Spleen (tissue), 7 donors: Measurements from ENCODE around the gene MYO18B.

Experiments used
- POLR2A ChIP-seq, 3 donors: fragments of 450-650 bp; IDR thresholded peaks; one replicate each; pipeline ENCODE4 v1.5.1; 2017; ENCODE audit warnings: antibody characterized with exemption in 3 of 3, mild to moderate bottlenecking in 1 of 3
- TF ChIP-seq, protein P1 (sequence below), 11 experiments: fragments of 200-600 bp in 7 of 11; fragments of 450-650 bp in 4 of 11; sonication (generic) in 4 of 11; IDR thresholded peaks in 8 of 11; conservative IDR thresholded peaks in 3 of 11; 1 replicate in 7 of 11; 2 replicates in 4 of 11; pipeline versions ENCODE4 v1.4.0 to v1.8.0; 2016 to 2021; ENCODE audit warnings: antibody characterized with exemption in 11 of 11, inconsistent platforms in 4 of 11, mild to moderate bottlenecking in 1 of 11
- donor health status: DM: no; HTN: no; CAD: no; lungs with moderate emphysema.
- donor health status: DM: no; HTN: no; CAD: no.
- donor health status: DM: no; HTN: no; CAD: no.

DNA sequence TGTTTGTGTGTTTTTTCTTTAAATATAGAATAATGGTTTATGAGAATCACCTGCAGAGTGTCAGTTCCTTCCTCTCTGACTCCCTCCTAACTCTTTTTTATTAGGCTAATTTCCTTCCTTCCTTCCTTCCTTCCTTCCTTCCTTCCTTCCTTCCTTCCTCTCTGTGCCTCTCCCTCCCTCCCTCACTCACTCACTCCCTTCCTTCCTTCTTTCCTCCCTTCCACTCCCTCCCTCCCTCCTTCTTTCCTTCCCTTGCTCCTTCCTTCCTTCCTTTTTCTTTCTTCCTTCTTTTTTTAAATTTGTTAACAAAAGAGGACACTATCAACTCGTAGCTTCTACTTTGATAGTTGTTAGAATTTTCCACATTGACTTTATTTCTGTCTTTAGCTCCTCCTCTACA, 274.9 kb downstream of the MYO18B start:
- TF ChIP-seq, protein P1, sequence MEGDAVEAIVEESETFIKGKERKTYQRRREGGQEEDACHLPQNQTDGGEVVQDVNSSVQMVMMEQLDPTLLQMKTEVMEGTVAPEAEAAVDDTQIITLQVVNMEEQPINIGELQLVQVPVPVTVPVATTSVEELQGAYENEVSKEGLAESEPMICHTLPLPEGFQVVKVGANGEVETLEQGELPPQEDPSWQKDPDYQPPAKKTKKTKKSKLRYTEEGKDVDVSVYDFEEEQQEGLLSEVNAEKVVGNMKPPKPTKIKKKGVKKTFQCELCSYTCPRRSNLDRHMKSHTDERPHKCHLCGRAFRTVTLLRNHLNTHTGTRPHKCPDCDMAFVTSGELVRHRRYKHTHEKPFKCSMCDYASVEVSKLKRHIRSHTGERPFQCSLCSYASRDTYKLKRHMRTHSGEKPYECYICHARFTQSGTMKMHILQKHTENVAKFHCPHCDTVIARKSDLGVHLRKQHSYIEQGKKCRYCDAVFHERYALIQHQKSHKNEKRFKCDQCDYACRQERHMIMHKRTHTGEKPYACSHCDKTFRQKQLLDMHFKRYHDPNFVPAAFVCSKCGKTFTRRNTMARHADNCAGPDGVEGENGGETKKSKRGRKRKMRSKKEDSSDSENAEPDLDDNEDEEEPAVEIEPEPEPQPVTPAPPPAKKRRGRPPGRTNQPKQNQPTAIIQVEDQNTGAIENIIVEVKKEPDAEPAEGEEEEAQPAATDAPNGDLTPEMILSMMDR (IDR thresholded peaks at IDR 0.05 in 8 of 11, conservative IDR thresholded peaks at IDR 0.05 in 3 of 11), result no peak
- TF ChIP-seq POLR2A (IDR thresholded peaks at IDR 0.05), result no peak
